ENCODE results near the gene SPTSSB.

GRCh38 chr3:161295325-161295724, 76.0 kb downstream of the SPTSSB start:
- TF ChIP-seq, protein P1, sequence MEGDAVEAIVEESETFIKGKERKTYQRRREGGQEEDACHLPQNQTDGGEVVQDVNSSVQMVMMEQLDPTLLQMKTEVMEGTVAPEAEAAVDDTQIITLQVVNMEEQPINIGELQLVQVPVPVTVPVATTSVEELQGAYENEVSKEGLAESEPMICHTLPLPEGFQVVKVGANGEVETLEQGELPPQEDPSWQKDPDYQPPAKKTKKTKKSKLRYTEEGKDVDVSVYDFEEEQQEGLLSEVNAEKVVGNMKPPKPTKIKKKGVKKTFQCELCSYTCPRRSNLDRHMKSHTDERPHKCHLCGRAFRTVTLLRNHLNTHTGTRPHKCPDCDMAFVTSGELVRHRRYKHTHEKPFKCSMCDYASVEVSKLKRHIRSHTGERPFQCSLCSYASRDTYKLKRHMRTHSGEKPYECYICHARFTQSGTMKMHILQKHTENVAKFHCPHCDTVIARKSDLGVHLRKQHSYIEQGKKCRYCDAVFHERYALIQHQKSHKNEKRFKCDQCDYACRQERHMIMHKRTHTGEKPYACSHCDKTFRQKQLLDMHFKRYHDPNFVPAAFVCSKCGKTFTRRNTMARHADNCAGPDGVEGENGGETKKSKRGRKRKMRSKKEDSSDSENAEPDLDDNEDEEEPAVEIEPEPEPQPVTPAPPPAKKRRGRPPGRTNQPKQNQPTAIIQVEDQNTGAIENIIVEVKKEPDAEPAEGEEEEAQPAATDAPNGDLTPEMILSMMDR (conservative IDR thresholded peaks at IDR 0.05 in 1 of 2, IDR thresholded peaks at IDR 0.05 in 1 of 2; ENCODE audit: extremely low read depth in 1 of 2, insufficient read depth in 1 of 2, low read depth in 1 of 2, low read length in 2 of 2): no peak
- TF ChIP-seq EZH2 (IDR thresholded peaks at IDR 0.05; ENCODE audit: borderline replicate concordance, low read length): no peak

Data from mammary epithelial cell (primary cell).